B cell (primary cell): ENCODE measurements around the gene RAB25. TPM values are rescaled to one million over a fixed set of nuclear protein-coding genes. Genes with fewer than 3 reads are reported as not detected.
A peak's percentile ranks its signal among the peaks of the same experiment; 100 is the strongest.

Experiments
- ATAC-seq: fragments of 200-7000 bp; cut with Tn5 transposase; one replicate; pipeline ENCODE4 v1.10.0; 2021; ENCODE audit warnings: low read depth, mild to moderate bottlenecking, moderate number of reproducible peaks, moderate library complexity
- CTCF ChIA-PET: fragments of 350-600 bp; sonication (Branson Sonifier 250); formaldehyde crosslinking; loops from one replicate; lab custom pipeline; 2021; ENCODE audit warnings: antibody characterized with exemption, inconsistent platforms; lab: Charles Lee
- POLR2A ChIA-PET: fragments of 350-600 bp; sonication (Branson Sonifier 250); formaldehyde crosslinking; loops from one replicate; lab custom pipeline; 2021; ENCODE audit warnings: antibody characterized with exemption; lab: Charles Lee
- DNase-seq: peaks from one replicate; pipeline ENCODE4 v3.0.0; 2013
- H2AFZ ChIP-seq: 2 replicates; pipeline ENCODE4 v1.6.1; 2012; ENCODE audit warnings: mild to moderate bottlenecking, low read depth, low read length; ENCODE audit not compliant: insufficient read depth, poor library complexity, severe bottlenecking
- H3K27ac ChIP-seq, 2 donors: 1 replicate in 1 of 2; 2 replicates in 1 of 2; pipeline ENCODE4 v1.5.1; 2012 to 2013; ENCODE audit warnings: low read length in 2 of 2, mild to moderate bottlenecking in 2 of 2, moderate library complexity in 1 of 2
- H3K27me3 ChIP-seq, 4 experiments: fragments of 200-600 bp in 1 of 4; sonication (generic) in 1 of 4; replicated peaks in 1 of 4; 1 replicate in 2 of 4; 2 replicates in 2 of 4; pipeline versions ENCODE4 v1.6.1 to v1.7.0; 2013 to 2016; ENCODE audit warnings: low read length in 3 of 4, mild to moderate bottlenecking in 2 of 4, mixed read lengths in 1 of 4, moderate library complexity in 1 of 4; ENCODE audit not compliant: insufficient read depth in 4 of 4, control insufficient read depth in 3 of 4; ENCODE audit errors: control extremely low read depth in 1 of 4
- H3K36me3 ChIP-seq, 2 experiments: replicated peaks in 1 of 2; 1 replicate in 1 of 2; 2 replicates in 1 of 2; pipeline versions ENCODE4 v1.6.1 to v1.7.1; 2013; ENCODE audit warnings: low read length in 1 of 2; ENCODE audit not compliant: insufficient read depth in 2 of 2, control insufficient read depth in 1 of 2; ENCODE audit errors: control extremely low read depth in 1 of 2, extremely low read depth in 1 of 2
- H3K4me1 ChIP-seq, 2 donors: fragments of 200-600 bp in 1 of 2; sonication (generic) in 1 of 2; 1 replicate in 1 of 2; 2 replicates in 1 of 2; pipeline versions ENCODE4 v1.5.1 to v1.6.1; 2013 to 2017; ENCODE audit warnings: low read length in 2 of 2; ENCODE audit not compliant: control insufficient read depth in 2 of 2, insufficient read depth in 2 of 2
- H3K4me2 ChIP-seq: replicated peaks from 2 replicates; pipeline ENCODE3; 2012; ENCODE audit warnings: mild to moderate bottlenecking, low read depth, low read length; ENCODE audit not compliant: poor library complexity, severe bottlenecking
- H3K4me3 ChIP-seq, 5 experiments: fragments of 200-600 bp in 1 of 5; sonication (generic) in 1 of 5; 1 replicate in 3 of 5; 2 replicates in 2 of 5; pipeline versions ENCODE4 v1.5.1 to v1.7.0; 2011 to 2016; ENCODE audit warnings: low read length in 4 of 5, mild to moderate bottlenecking in 4 of 5, low read depth in 2 of 5, control low read depth in 1 of 5, moderate library complexity in 1 of 5; ENCODE audit not compliant: insufficient read depth in 1 of 5; ENCODE audit errors: control extremely low read depth in 1 of 5, extremely low read depth in 1 of 5
- H3K79me2 ChIP-seq: fragments of 200-600 bp; sonication (generic); one replicate; pipeline ENCODE4 v1.6.0; 2016; ENCODE audit warnings: low read length; ENCODE audit not compliant: control insufficient read depth, insufficient read depth
- H3K9ac ChIP-seq: fragments of 200-600 bp; sonication (generic); 2 replicates; pipeline ENCODE4 v1.6.1; 2017; ENCODE audit warnings: mild to moderate bottlenecking, low read length, moderate library complexity
- H3K9me3 ChIP-seq, 3 donors: one replicate each; pipeline versions ENCODE4 v1.6.1 to v1.7.1; 2013; ENCODE audit warnings: low read length in 2 of 3; ENCODE audit not compliant: control insufficient read depth in 2 of 3, insufficient read depth in 1 of 3; ENCODE audit errors: control extremely low read depth in 1 of 3
- H4K20me1 ChIP-seq: 2 replicates; pipeline ENCODE4 v1.6.0; 2012; ENCODE audit warnings: mild to moderate bottlenecking, low read length; ENCODE audit not compliant: insufficient read depth, control insufficient read depth, poor library complexity, severe bottlenecking
- H3K27ac Mint-ChIP-seq: one replicate; pipeline ENCODE4 v1.8.0; 2021; ENCODE audit warnings: mixed read lengths
- H3K27me3 Mint-ChIP-seq: one replicate; pipeline ENCODE4 v1.8.0; 2021; ENCODE audit warnings: mixed read lengths
- H3K4me1 Mint-ChIP-seq: one replicate; pipeline ENCODE4 v1.8.0; 2021; ENCODE audit warnings: mixed read lengths
- H3K4me3 Mint-ChIP-seq: one replicate; pipeline ENCODE4 v1.8.0; 2021; ENCODE audit warnings: mixed read lengths
- H3K9me3 Mint-ChIP-seq: one replicate; pipeline ENCODE4 v1.8.0; 2022; ENCODE audit warnings: mixed read lengths; ENCODE audit not compliant: insufficient read depth
- CTCF ChIP-seq: fragments of 200-600 bp; IDR thresholded peaks from one replicate; pipeline ENCODE4 v1.8.0; 2022; ENCODE audit warnings: antibody characterized with exemption, mild to moderate bottlenecking
- EZH2 ChIP-seq: IDR thresholded peaks from 2 replicates; pipeline ENCODE4 v1.6.1; 2012; ENCODE audit warnings: borderline replicate concordance, low read depth, mild to moderate bottlenecking, moderate library complexity, low read length; ENCODE audit not compliant: insufficient read depth, poor library complexity, severe bottlenecking
- WGBS: methylation state at CpG from one replicate; pipeline ENCODE4 v1.1.5; 2013; ENCODE audit warnings: missing lambda C conversion rate; ENCODE audit not compliant: insufficient coverage; 5-methylcytosine and 5-hydroxymethylcytosine counted together
- intact Hi-C: fragments of 100-400 bp; cut with micrococcal nuclease; formaldehyde crosslinking; loops from one replicate; pipeline ENCODE4 v1.10.0; 2022
- polyA minus RNA-seq: library from RNA; depleted of rRNA, polyadenylated mRNA; stranded (reverse); fragments of >200 nt; gene quantifications from 2 replicates; pipeline ENCODE4 v1.2.3, GENCODE V29; 2012
- polyA plus RNA-seq: library from polyadenylated mRNA; depleted of rRNA; stranded (reverse); fragments of >200 nt; gene quantifications from 2 replicates; pipeline ENCODE4 v1.2.3, GENCODE V29; 2012
- total RNA-seq, 2 donors: library from RNA; stranded (reverse); fragments of 120-200 nt in 1 of 2; gene quantifications; 1 replicate in 1 of 2; 2 replicates in 1 of 2; pipeline versions ENCODE4 v1.2.3 to v1.2.4, GENCODE V29; 2013 to 2022

RAB25 gene
- total RNA-seq: 0.69 and 1.1 TPM in 2 replicates
- total RNA-seq (2013): 0.37 TPM
- 0.81 and 2.2 TPM in 2 replicates for polyA plus RNA-seq
- polyA minus RNA-seq: 1.9 TPM in 1 of 2 replicates, not detected in the other

- DNase-seq (peak; percentile 15), ATAC-seq (no peak)
- Mint-ChIP-seq H3K4me3 (no peak within 1 kb of the TSS), H3K4me1 (peaks cover 5% of the 10 kb centered on the region), H3K27ac (no peak within 1 kb of the TSS), H3K9me3 (no peaks in the 10 kb centered on the region), H3K27me3 (no peaks in the 10 kb centered on the region)
- Histone ChIP-seq H3K36me3 (peaks cover 0 to 5% of the 10 kb centered on the region in 2 experiments), H3K27ac (no peak within 1 kb of the TSS), H3K27me3 (no peaks in the 10 kb centered on the region), H3K9me3 (no peaks in the 10 kb centered on the region), H4K20me1 (no peaks in the 10 kb centered on the region), H3K4me2 (no peak within 1 kb of the TSS), H3K79me2 (no peaks in the 10 kb centered on the region), H3K4me3 (no peak within 1 kb of the TSS), H3K9ac (no peak within 1 kb of the TSS), H3K4me1 (peaks cover 0 to 3% of the 10 kb centered on the region in 2 donors), H2AFZ (no peak within 1 kb of the TSS)
- ChIA-PET POLR2A (no interaction called here), CTCF (no interaction called here)
- intact Hi-C loops: no loop called here
- TF ChIP-seq EZH2: no peak
- no peak for TF ChIP-seq CTCF
- 90% methylated on average over 7 of the region's 11 CpGs for WGBS
These were observed at the start of gene RAB25 for GRCh38 chr1:156060937-156061636. TSS of gene RAB25 (plus strand) at chr1:156061160. CDS start at chr1:156061401, 241 bp downstream.
